ENCODE results near the gene GPS1.

Gene GPS1

DNA sequence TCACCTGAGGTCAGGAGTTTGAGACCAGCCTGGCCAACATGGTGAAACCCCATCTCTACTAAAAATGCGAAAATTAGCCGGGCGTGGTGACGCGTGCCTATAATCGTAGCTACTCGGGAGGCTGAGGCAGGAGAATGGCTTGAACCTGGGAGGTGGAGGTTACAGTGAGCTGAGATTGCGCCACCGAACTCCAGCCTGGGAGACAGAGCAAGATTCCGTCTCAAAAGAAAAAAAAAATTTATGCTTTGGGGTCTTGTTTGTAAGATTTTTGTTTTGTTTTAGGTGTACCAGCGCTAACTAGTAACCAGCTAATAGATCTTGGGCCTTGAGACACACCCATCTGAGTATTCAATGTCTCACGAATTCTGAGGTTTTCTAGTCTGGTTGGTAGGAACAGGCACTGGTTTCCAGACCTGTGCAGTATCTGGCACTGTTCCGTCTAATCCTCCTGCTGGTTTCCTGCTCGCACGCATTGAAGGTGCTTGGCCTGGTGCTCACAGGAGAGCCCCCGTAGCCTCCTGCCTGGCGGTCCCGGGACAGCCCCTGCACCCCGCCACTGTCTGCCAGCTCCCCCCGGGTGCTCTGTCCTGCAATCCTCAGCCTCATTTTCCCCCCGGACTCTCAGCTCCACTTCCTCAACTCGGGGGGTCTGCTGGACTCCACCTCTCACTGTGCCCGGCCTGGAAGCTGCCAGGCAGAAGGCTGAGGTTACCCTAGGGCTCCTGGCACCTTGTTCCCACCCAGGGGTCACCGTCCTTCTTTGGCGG is 24.5 kb downstream of the GPS1 start:
- Mint-ChIP-seq H3K9me3 (no peaks in the 10 kb centered on the region), H3K27me3 (no peaks in the 10 kb centered on the region), H3K36me3 (peaks cover 23 to 30% of the 10 kb centered on the region in 2 donors), H3K4me1 (peaks cover 2 to 14% of the 10 kb centered on the region in 2 donors), H3K4me3 (no peak overlapping the region), H3K27ac (peak overlapping the region; percentile 65)
- ATAC-seq (replicated peaks) (peak in 1 of 2 donors; percentile 10), DNase-seq (no peak)

GRCh38 chr17:82076785-82077591 is 25.3 kb downstream of the GPS1 start:
- DNase-seq (no peak), ATAC-seq (replicated peaks) (peak; percentile 48)
- Mint-ChIP-seq H3K36me3 (peaks cover 27 to 32% of the 10 kb centered on the region in 2 donors), H3K27me3 (no peaks in the 10 kb centered on the region), H3K4me1 (peaks cover 2 to 14% of the 10 kb centered on the region in 2 donors), H3K4me3 (no peak overlapping the region), H3K9me3 (no peaks in the 10 kb centered on the region), H3K27ac (peak overlapping the region; percentile 65)

- H3K27ac Mint-ChIP-seq = peak overlapping the region; percentile 33
- H3K27me3 Mint-ChIP-seq = no peaks in the 10 kb centered on the region
- peaks cover 2 to 14% of the 10 kb centered on the region in 2 donors for H3K4me1 Mint-ChIP-seq
- H3K9me3 Mint-ChIP-seq = no peaks in the 10 kb centered on the region
- DNase-seq = no peak
- H3K36me3 Mint-ChIP-seq = peaks cover 31 to 38% of the 10 kb centered on the region in 2 donors
- no peak for ATAC-seq (replicated peaks)
- H3K4me3 Mint-ChIP-seq = no peak overlapping the region
These were observed 26.1 kb downstream of the GPS1 start for GRCh38 chr17:82077617-82078358.

DNA sequence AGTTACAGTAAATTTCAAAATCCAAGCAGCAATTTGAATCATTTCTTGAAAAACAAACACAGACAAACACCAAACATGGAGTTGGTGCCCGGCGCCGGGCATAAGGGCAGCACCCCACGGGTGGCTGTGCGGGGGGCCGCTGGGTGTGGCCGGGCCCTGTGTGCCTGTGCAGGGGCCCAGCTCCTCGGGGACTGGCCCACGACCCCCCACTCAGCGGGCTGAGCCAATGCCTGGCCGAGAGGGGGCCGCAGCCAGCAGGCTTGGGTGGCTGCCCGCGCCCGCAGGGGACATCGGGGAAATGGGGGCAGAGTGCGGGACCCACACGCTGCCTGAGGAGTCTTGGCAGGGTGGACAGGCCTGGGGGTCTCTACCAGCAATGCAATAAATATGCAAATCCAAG is 26.7 kb downstream of the GPS1 start:
- Mint-ChIP-seq H3K4me1 (peaks cover 2 to 14% of the 10 kb centered on the region in 2 donors), H3K27ac (no peak overlapping the region), H3K9me3 (no peaks in the 10 kb centered on the region), H3K27me3 (no peaks in the 10 kb centered on the region), H3K36me3 (peaks cover 36 to 45% of the 10 kb centered on the region in 2 donors), H3K4me3 (no peak overlapping the region)
- no peak for DNase-seq
- ATAC-seq (replicated peaks) = no peak

DNA sequence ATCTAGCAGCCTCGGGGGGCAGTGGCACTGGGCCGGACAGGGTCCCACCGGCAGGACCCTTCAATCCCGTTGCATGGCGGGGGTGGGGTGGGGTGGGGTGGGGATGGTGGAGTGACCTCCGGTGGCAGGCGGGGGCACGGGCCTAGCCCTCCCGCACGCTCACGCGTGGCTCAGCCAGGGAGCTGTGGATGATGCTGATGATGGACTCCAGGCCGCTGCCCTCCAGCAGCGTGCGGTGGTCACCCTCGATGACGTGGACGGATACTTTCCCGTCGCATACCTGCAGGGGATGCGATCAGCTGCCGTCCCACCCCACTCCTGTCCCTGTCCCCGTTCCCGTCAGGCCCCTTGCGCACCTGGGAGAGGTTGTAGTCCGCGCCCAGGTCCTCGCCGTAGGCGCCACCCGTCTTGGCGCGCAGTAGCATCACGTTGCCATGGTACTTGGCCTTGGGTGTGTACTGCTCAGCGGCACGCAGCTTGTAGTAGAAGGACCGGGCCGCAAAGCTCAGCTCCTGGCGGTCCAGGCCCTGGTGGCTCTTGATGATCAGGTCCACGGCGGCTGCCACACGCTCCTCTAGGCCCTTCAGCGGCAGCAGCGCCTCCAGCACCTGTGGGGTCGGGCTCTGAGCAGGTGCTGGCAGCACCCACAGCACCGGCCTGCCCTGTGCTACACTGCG is 27.4 kb downstream of the GPS1 start:
- H3K9me3 Mint-ChIP-seq = no peaks in the 10 kb centered on the region

GRCh38 chr17:82080048-82080788 is 28.5 kb downstream of the GPS1 start:
- no peak overlapping the region for H3K4me3 Mint-ChIP-seq
- peaks cover 49 to 55% of the 10 kb centered on the region in 2 donors for H3K36me3 Mint-ChIP-seq
- no peak for ATAC-seq (replicated peaks)
- DNase-seq = no peak
- H3K27me3 Mint-ChIP-seq = no peaks in the 10 kb centered on the region
- no peak overlapping the region for H3K27ac Mint-ChIP-seq
- H3K4me1 Mint-ChIP-seq = peaks cover 4 to 14% of the 10 kb centered on the region in 2 donors
- H3K9me3 Mint-ChIP-seq = no peaks in the 10 kb centered on the region

More for the DNA sequence above, 27.4 kb downstream of the GPS1 start:
- H3K4me1 Mint-ChIP-seq = peaks cover 2 to 14% of the 10 kb centered on the region in 2 donors
- H3K4me3 Mint-ChIP-seq = no peak overlapping the region
- peaks cover 42 to 51% of the 10 kb centered on the region in 2 donors for H3K36me3 Mint-ChIP-seq
- H3K27me3 Mint-ChIP-seq = no peaks in the 10 kb centered on the region
- ATAC-seq (replicated peaks) (no peak), DNase-seq (no peak)
- H3K27ac Mint-ChIP-seq = no peak overlapping the region

GRCh38 chr17:82080789-82081464 is 29.2 kb downstream of the GPS1 start:
- no peak overlapping the region for H3K4me3 Mint-ChIP-seq
- H3K9me3 Mint-ChIP-seq = no peaks in the 10 kb centered on the region
- H3K36me3 Mint-ChIP-seq = peaks cover 49 to 55% of the 10 kb centered on the region in 2 donors
- DNase-seq = no peak
- no peak overlapping the region for H3K27ac Mint-ChIP-seq
- peaks cover 4 to 14% of the 10 kb centered on the region in 2 donors for H3K4me1 Mint-ChIP-seq
- H3K27me3 Mint-ChIP-seq = no peaks in the 10 kb centered on the region
- ATAC-seq (replicated peaks) = no peak

- H3K27me3 Mint-ChIP-seq = no peaks in the 10 kb centered on the region
- ATAC-seq (replicated peaks) = no peak
- peaks cover 3 to 10% of the 10 kb centered on the region in 2 donors for H3K4me1 Mint-ChIP-seq
- no peak overlapping the region for H3K27ac Mint-ChIP-seq
- no peak for DNase-seq
- H3K9me3 Mint-ChIP-seq = no peaks in the 10 kb centered on the region
- H3K4me3 Mint-ChIP-seq = no peak overlapping the region
- peaks cover 52 to 55% of the 10 kb centered on the region in 2 donors for H3K36me3 Mint-ChIP-seq
These were observed 29.8 kb downstream of the GPS1 start for GRCh38 chr17:82081546-82081945.

- Mint-ChIP-seq H3K36me3 (peaks cover 50 to 54% of the 10 kb centered on the region in 2 donors), H3K27me3 (no peaks in the 10 kb centered on the region), H3K4me1 (peaks cover 2 to 6% of the 10 kb centered on the region in 2 donors), H3K4me3 (no peak overlapping the region), H3K27ac (no peak overlapping the region), H3K9me3 (no peaks in the 10 kb centered on the region)
- DNase-seq (no peak), ATAC-seq (replicated peaks) (no peak)
These were observed 30.3 kb downstream of the GPS1 start for GRCh38 chr17:82081966-82082365.

DNA sequence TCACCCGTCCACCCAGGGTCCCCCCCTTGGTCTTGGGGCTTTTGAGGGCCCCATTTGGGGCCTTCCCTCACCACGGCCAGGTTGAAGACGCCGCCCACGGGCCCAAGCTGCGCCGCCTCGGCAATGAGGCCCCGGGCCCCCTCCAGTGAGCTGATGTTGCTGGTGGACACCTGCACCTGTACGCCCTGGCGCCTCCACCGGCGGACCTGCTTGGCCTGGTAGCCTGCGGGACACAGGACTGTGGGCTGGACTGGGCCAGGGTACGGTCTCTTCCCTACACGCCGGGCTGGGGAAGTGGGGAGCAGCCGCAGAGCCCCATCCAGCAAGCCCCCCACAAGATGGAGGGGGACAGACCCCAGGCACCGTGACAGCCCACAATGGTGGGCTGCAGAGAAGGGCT is 30.8 kb downstream of the GPS1 start:
- peaks cover 2 to 6% of the 10 kb centered on the region in 2 donors for H3K4me1 Mint-ChIP-seq
- no peaks in the 10 kb centered on the region for H3K9me3 Mint-ChIP-seq
- peaks cover 50 to 52% of the 10 kb centered on the region in 2 donors for H3K36me3 Mint-ChIP-seq
- no peak overlapping the region for H3K27ac Mint-ChIP-seq
- no peaks in the 10 kb centered on the region for H3K27me3 Mint-ChIP-seq
- no peak for ATAC-seq (replicated peaks)
- no peak overlapping the region for H3K4me3 Mint-ChIP-seq
- DNase-seq = no peak

DNA sequence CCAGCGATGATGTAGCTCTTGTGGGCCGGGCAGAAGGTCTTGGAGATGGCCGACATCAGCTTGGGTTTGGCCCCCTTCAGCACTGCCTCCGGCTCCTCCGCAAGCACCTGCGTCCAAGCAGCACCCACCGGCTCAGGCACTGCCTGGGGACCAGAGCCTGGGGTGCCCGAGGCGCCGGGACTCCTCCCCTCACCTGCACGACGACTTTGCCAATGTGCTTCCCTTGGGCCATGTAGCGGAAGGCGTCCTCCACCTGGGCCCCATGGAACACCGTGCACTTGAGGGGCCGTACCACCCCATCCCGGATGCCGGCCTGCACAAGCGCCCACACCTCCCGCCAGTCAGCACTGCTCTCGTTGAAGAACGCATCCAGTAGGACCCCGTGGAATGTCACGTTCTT is 31.3 kb downstream of the GPS1 start:
- ATAC-seq (replicated peaks) (no peak), DNase-seq (no peak)
- H3K4me3 Mint-ChIP-seq = no peak overlapping the region
- no peaks in the 10 kb centered on the region for H3K9me3 Mint-ChIP-seq
- peaks cover 48% of the 10 kb centered on the region in 2 donors for H3K36me3 Mint-ChIP-seq
- H3K4me1 Mint-ChIP-seq = peaks cover 2 to 3% of the 10 kb centered on the region in 2 donors
- no peaks in the 10 kb centered on the region for H3K27me3 Mint-ChIP-seq
- peak overlapping the region; percentile 31 for H3K27ac Mint-ChIP-seq

DNA sequence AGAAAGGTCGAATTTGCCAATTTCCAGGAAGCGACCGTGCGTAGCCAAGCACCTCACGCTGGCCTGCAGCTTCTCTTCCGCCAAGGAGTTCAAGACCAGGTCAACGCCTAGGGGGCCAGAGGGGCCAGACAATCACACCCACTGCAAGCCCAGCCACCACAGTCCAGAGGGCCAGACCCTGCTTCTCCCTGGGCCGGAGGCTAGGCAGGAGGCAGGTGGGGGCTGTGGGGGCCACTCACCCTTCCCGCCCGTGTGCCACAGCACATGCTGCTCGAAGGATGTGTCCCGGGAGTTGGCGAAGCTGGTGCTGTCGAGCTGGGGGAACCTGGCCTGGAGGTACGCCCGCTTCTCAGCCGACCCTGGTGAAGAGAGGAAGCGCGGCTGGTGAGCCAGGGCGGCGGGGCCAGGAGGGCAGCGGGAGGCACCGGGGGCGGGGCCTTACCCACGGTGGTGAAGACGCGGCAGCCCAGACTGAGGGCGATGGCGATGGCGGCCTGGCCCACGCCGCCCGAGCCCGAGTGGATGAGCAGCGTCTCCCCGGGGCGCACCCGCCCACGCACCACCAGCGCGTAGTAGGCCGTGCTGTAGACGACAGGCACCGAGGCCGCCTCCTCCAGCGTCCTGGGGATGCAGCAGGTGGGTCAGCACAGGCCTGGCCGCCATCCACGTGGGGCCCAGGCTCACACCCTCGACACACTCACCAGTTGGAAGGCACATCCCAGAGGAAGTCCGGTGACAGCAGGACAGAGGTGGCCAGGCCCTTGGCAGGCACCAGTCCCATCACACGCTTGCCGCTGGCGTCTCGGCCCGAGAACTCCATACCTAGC is 32.0 kb downstream of the GPS1 start:
- ATAC-seq (replicated peaks) (no peak), DNase-seq (no peak)
- Mint-ChIP-seq H3K27me3 (no peaks in the 10 kb centered on the region), H3K4me1 (peaks cover 0 to 2% of the 10 kb centered on the region in 2 donors), H3K4me3 (no peak overlapping the region), H3K36me3 (peaks cover 48 to 49% of the 10 kb centered on the region in 2 donors), H3K9me3 (no peaks in the 10 kb centered on the region), H3K27ac (peak overlapping the region; percentile 31)
